ENCODE data around the gene PINLYP. TPM values are rescaled to one million over a fixed set of nuclear protein-coding genes. Genes with fewer than 3 reads are reported as not detected.

PINLYP gene
- total and polyA plus RNA-seq, 9 of the 15 experiments (the other 6 are each of a cell fraction or from before 2014, with no cell fraction given) = 1.00 to 6.7 (median 2.2) TPM

GRCh38 chr19:43594710-43595604, 19.4 kb downstream of the PINLYP start (continued):
- TF ChIP-seq SIRT6 (IDR thresholded peaks at IDR 0.05; ENCODE audit: low read depth, low read length) = no peak
- no peak for TF ChIP-seq POLR2H (tag; IDR thresholded peaks at IDR 0.05; ENCODE audit: low read depth)
- TF ChIP-seq ZNF707 (CRISPR knock-in tag; conservative IDR thresholded peaks at IDR 0.05) = no peak
- no peak for TF ChIP-seq MTF1 (CRISPR knock-in tag; IDR thresholded peaks at IDR 0.05; ENCODE audit: borderline replicate concordance)
- no peak for TF ChIP-seq MTA2 (IDR thresholded peaks at IDR 0.05; ENCODE audit: low read depth)
- no peak for TF ChIP-seq HMG20B (CRISPR knock-in tag; IDR thresholded peaks at IDR 0.05)
- no peak for TF ChIP-seq CREB1 (IDR thresholded peaks at IDR 0.05)
- TF ChIP-seq CREB1 (CRISPR knock-in tag; IDR thresholded peaks at IDR 0.05) = no peak; the same call in 1 of the 2 replicates
- TF ChIP-seq HIVEP1 (CRISPR knock-in tag; IDR thresholded peaks at IDR 0.05) = no peak
- no peak for TF ChIP-seq HDAC8 (tag; IDR thresholded peaks at IDR 0.05)
- TF ChIP-seq SAFB (IDR thresholded peaks at IDR 0.05; ENCODE audit: borderline replicate concordance, low read depth, low read length) = no peak
- TF ChIP-seq ERF (CRISPR knock-in tag; IDR thresholded peaks at IDR 0.05) = no peak
- TF ChIP-seq ARNT (IDR thresholded peaks at IDR 0.05) = no peak
- no peak for TF ChIP-seq RBM39 (optimal IDR thresholded peaks at IDR 0.05; ENCODE audit: low read depth, low read length)
- no peak for TF ChIP-seq ZNF253 (CRISPR knock-in tag; conservative IDR thresholded peaks at IDR 0.05)
- 0 out of 2 replicates have a peak, but pooled peaks have one; percentile 27 for TF ChIP-seq L3MBTL2 (IDR thresholded peaks at IDR 0.05)
- TF ChIP-seq HDAC2 (IDR thresholded peaks at IDR 0.05) = no peak
- TF ChIP-seq ZNF589 (CRISPR knock-in tag; IDR thresholded peaks at IDR 0.05; ENCODE audit: low read depth) = no peak
- no peak for TF ChIP-seq TSC22D4 (tag; IDR thresholded peaks at IDR 0.05)
- TF ChIP-seq ETS1 (conservative IDR thresholded peaks at IDR 0.05; ENCODE audit: control insufficient read depth, low read depth, low read length) = no peak
- TF ChIP-seq HMBOX1 (IDR thresholded peaks at IDR 0.05) = no peak
- peak; percentile 78; the same call in 1 of the 2 replicates for TF ChIP-seq ZNF12 (CRISPR knock-in tag; IDR thresholded peaks at IDR 0.05)
- peak; percentile 71 for TF ChIP-seq ZBTB33 (CRISPR knock-in tag; IDR thresholded peaks at IDR 0.05)
- no peak for TF ChIP-seq COPS2 (conservative IDR thresholded peaks at IDR 0.05)
- no peak for TF ChIP-seq ASH1L (IDR thresholded peaks at IDR 0.05; ENCODE audit: borderline replicate concordance, low read depth, partially characterized antibody)
- TF ChIP-seq ZNF239 (CRISPR knock-in tag; IDR thresholded peaks at IDR 0.05) = no peak
- no peak for TF ChIP-seq HMG20A (CRISPR knock-in tag; conservative IDR thresholded peaks at IDR 0.05)

Data from K562 (cell line).